Neuronal stem cell (in vitro differentiated cells): Measurements from ENCODE around the gene GORASP2.

ENCODE experiments used
- DNase-seq: peaks from one replicate; pipeline ENCODE4 v3.0.0-alpha.2; 2013; ENCODE audit warnings: low spot score
- H2AFZ ChIP-seq: one replicate; pipeline ENCODE4 v1.6.1; 2013; ENCODE audit warnings: mild to moderate bottlenecking, low read length, inconsistent platforms
- H2AK5ac ChIP-seq: 2 replicates; pipeline ENCODE4 v1.6.1; 2013; ENCODE audit warnings: low read depth, mild to moderate bottlenecking, inconsistent platforms, low read length, moderate library complexity, mixed read lengths
- H2BK120ac ChIP-seq: 2 replicates; pipeline ENCODE4 v1.6.1; 2013; ENCODE audit warnings: low read depth, mild to moderate bottlenecking, inconsistent platforms, low read length, moderate library complexity, mixed read lengths
- H2BK12ac ChIP-seq: one replicate; pipeline ENCODE4 v1.6.1; 2013; ENCODE audit warnings: low read length, inconsistent platforms
- H2BK15ac ChIP-seq: 2 replicates; pipeline ENCODE4 v1.6.1; 2013; ENCODE audit warnings: mild to moderate bottlenecking, low read length, inconsistent platforms, mixed read lengths
- H2BK5ac ChIP-seq: one replicate; pipeline ENCODE4 v1.6.1; 2013; ENCODE audit warnings: inconsistent platforms, mild to moderate bottlenecking, low read length, moderate library complexity
- H3K14ac ChIP-seq: one replicate; pipeline ENCODE4 v1.6.1; 2013; ENCODE audit warnings: low read length, inconsistent platforms
- H3K18ac ChIP-seq: 2 replicates; pipeline ENCODE4 v1.6.1; 2013; ENCODE audit warnings: low read length, inconsistent platforms
- H3K23ac ChIP-seq: 2 replicates; pipeline ENCODE4 v1.6.1; 2013; ENCODE audit warnings: low read depth, mild to moderate bottlenecking, mixed read lengths, low read length, inconsistent platforms; ENCODE audit not compliant: poor library complexity
- H3K27ac ChIP-seq: replicated peaks from 3 replicates; pipeline ENCODE4 v1.5.1; 2013; ENCODE audit warnings: low read length, inconsistent platforms
- H3K27me3 ChIP-seq, 3 experiments: 2 replicates each; pipeline ENCODE4 v1.6.1; 2013; ENCODE audit warnings: low read length in 3 of 3, mild to moderate bottlenecking in 2 of 3, inconsistent platforms in 1 of 3, low read depth in 1 of 3, mixed read lengths in 1 of 3, moderate library complexity in 1 of 3; ENCODE audit not compliant: control insufficient read depth in 3 of 3, insufficient read depth in 3 of 3
- H3K36me3 ChIP-seq, 2 donors: replicated peaks in 1 of 2; 2 replicates each; pipeline ENCODE4 v1.6.1; 2013; ENCODE audit warnings: low read length in 2 of 2; ENCODE audit not compliant: control insufficient read depth in 2 of 2, insufficient read depth in 2 of 2
- H3K4ac ChIP-seq: 2 replicates; pipeline ENCODE4 v1.6.1; 2013; ENCODE audit warnings: inconsistent platforms, mild to moderate bottlenecking, low read length, moderate library complexity
- H3K4me1 ChIP-seq, 2 donors: 1 replicate in 1 of 2; 2 replicates in 1 of 2; pipeline ENCODE4 v1.6.1; 2013; ENCODE audit warnings: low read length in 2 of 2, low read depth in 1 of 2; ENCODE audit not compliant: control insufficient read depth in 2 of 2, insufficient read depth in 1 of 2
- H3K4me2 ChIP-seq: one replicate; pipeline ENCODE4 v1.6.1; 2013; ENCODE audit warnings: mild to moderate bottlenecking, low read length, inconsistent platforms; ENCODE audit not compliant: insufficient read depth, poor library complexity, severe bottlenecking
- H3K4me3 ChIP-seq, 2 donors: 2 replicates each; pipeline ENCODE4 v1.5.1; 2013; ENCODE audit warnings: low read length in 2 of 2, mild to moderate bottlenecking in 2 of 2, inconsistent platforms in 1 of 2, moderate library complexity in 1 of 2
- H3K79me1 ChIP-seq: one replicate; pipeline ENCODE4 v1.6.1; 2013; ENCODE audit warnings: low read depth, mild to moderate bottlenecking, inconsistent platforms, low read length, moderate library complexity
- H3K9ac ChIP-seq: one replicate; pipeline ENCODE4 v1.6.1; 2013; ENCODE audit warnings: mild to moderate bottlenecking, low read depth, low read length, inconsistent platforms; ENCODE audit not compliant: poor library complexity
- H3K9me3 ChIP-seq, 2 donors: replicated peaks in 1 of 2; 2 replicates each; pipeline versions ENCODE3 to v1.6.1; 2013; ENCODE audit warnings: low read length in 2 of 2, mild to moderate bottlenecking in 2 of 2, inconsistent platforms in 1 of 2, low read depth in 1 of 2, mixed read lengths in 1 of 2, moderate library complexity in 1 of 2; ENCODE audit not compliant: control insufficient read depth in 2 of 2, insufficient read depth in 1 of 2
- H4K8ac ChIP-seq: one replicate; pipeline ENCODE4 v1.6.1; 2013; ENCODE audit warnings: low read depth, mild to moderate bottlenecking, inconsistent platforms, low read length, moderate library complexity
- H4K91ac ChIP-seq: one replicate; pipeline ENCODE4 v1.6.1; 2013; ENCODE audit warnings: low read length, low read depth, mild to moderate bottlenecking, inconsistent platforms; ENCODE audit not compliant: poor library complexity
- WGBS, 2 donors: extraction: QIAGEN DNeasy Blood & Tissue Kit; methylation state at CpG; one replicate each; pipeline ENCODE4 v1.1.7; 2013; ENCODE audit warnings: missing lambda C conversion rate in 2 of 2, mixed read lengths in 1 of 2; ENCODE audit not compliant: insufficient read length in 2 of 2, insufficient replicate concordance in 1 of 2; ENCODE audit errors: extremely low coverage in 2 of 2; 5-methylcytosine and 5-hydroxymethylcytosine counted together

GORASP2 gene

GRCh38 chr2:170969030-170969429, 40.0 kb downstream of the GORASP2 start:
- Histone ChIP-seq H3K4me2 (no peak overlapping the region), H3K27ac (no peak overlapping the region)
- no CpG with 5 or more reads among the region's 2 CpGs for WGBS, 2 donors

GRCh38 chr2:170969872-170970496, 40.9 kb downstream of the GORASP2 start:
- Histone ChIP-seq H3K4me3 (no peak overlapping the region), H3K36me3 (peaks cover 16 to 41% of the 10 kb centered on the region in 2 donors), H2AK5ac (no peak overlapping the region), H3K23ac (no peak overlapping the region), H3K9ac (no peak overlapping the region), H2BK5ac (no peak overlapping the region), H3K4me1 (no peaks in the 10 kb centered on the region), H4K91ac (no peak overlapping the region), H3K27ac (no peak overlapping the region), H3K79me1 (no peaks in the 10 kb centered on the region), H3K4ac (no peak overlapping the region), H3K27me3 (no peaks in the 10 kb centered on the region), H3K4me2 (no peak overlapping the region), H3K18ac (no peak overlapping the region), H2AFZ (no peak overlapping the region), H2BK12ac (no peak overlapping the region), H4K8ac (no peak overlapping the region), H2BK15ac (no peak overlapping the region), H2BK120ac (no peak overlapping the region), H3K14ac (no peak overlapping the region), H3K9me3 (no peaks in the 10 kb centered on the region)
- DNase-seq: no peak
- no CpG with 5 or more reads among the region's 10 CpGs for WGBS, 2 donors

More at GRCh38 chr2:170969030-170969429, 40.0 kb downstream of the GORASP2 start:
- no peak overlapping the region for H3K4me3 ChIP-seq
- no peak overlapping the region for H4K8ac ChIP-seq
- H3K9ac ChIP-seq: no peak overlapping the region
- no peak overlapping the region for H4K91ac ChIP-seq
- H2AK5ac ChIP-seq: no peak overlapping the region
- no peak for DNase-seq
- H3K9me3 ChIP-seq: no peaks in the 10 kb centered on the region
- no peak overlapping the region for H3K18ac ChIP-seq
- H3K14ac ChIP-seq: no peak overlapping the region
- no peak overlapping the region for H2BK12ac ChIP-seq
- no peaks in the 10 kb centered on the region for H3K27me3 ChIP-seq
- H3K36me3 ChIP-seq: peaks cover 20 to 50% of the 10 kb centered on the region in 2 donors
- no peak overlapping the region for H2AFZ ChIP-seq
- H2BK15ac ChIP-seq: no peak overlapping the region
- H3K4ac ChIP-seq: no peak overlapping the region
- H2BK120ac ChIP-seq: no peak overlapping the region
- H3K79me1 ChIP-seq: no peaks in the 10 kb centered on the region
- H2BK5ac ChIP-seq: no peak overlapping the region
- no peak overlapping the region for H3K23ac ChIP-seq
- no peaks in the 10 kb centered on the region for H3K4me1 ChIP-seq

- Histone ChIP-seq H2BK12ac (no peak overlapping the region), H4K91ac (no peak overlapping the region), H4K8ac (no peak overlapping the region), H3K18ac (no peak overlapping the region), H3K14ac (no peak overlapping the region), H3K9me3 (no peaks in the 10 kb centered on the region), H3K23ac (no peak overlapping the region), H3K27ac (no peak overlapping the region), H3K4ac (no peak overlapping the region), H3K9ac (no peak overlapping the region), H3K79me1 (no peaks in the 10 kb centered on the region), H2BK15ac (no peak overlapping the region), H3K4me2 (no peak overlapping the region), H2AK5ac (no peak overlapping the region), H3K4me1 (no peaks in the 10 kb centered on the region), H3K36me3 (peaks cover 6 to 30% of the 10 kb centered on the region in 2 donors), H3K4me3 (no peak overlapping the region), H2AFZ (no peak overlapping the region), H2BK120ac (no peak overlapping the region), H2BK5ac (no peak overlapping the region), H3K27me3 (no peaks in the 10 kb centered on the region)
- no CpG with 5 or more reads among the region's 3 CpGs for WGBS, 2 donors
- no peak for DNase-seq
Observed at GRCh38 chr2:170971071-170971470, 42.0 kb downstream of the GORASP2 start.

GRCh38 chr2:170972296-170973224, 43.5 kb downstream of the GORASP2 start:
- DNase-seq: no peak
- Histone ChIP-seq H2BK12ac (no peak overlapping the region), H2BK15ac (no peak overlapping the region), H3K36me3 (peaks cover 1 to 15% of the 10 kb centered on the region in 2 donors), H3K27ac (no peak overlapping the region), H3K4me3 (no peak overlapping the region), H3K4me1 (no peaks in the 10 kb centered on the region), H3K4ac (no peak overlapping the region), H3K9ac (no peak overlapping the region), H3K79me1 (no peaks in the 10 kb centered on the region), H2AFZ (peak overlapping the region; percentile 99), H3K9me3 (no peaks in the 10 kb centered on the region), H4K91ac (no peak overlapping the region), H4K8ac (no peak overlapping the region), H3K4me2 (no peak overlapping the region), H2BK120ac (no peak overlapping the region), H3K23ac (no peak overlapping the region), H2AK5ac (no peak overlapping the region), H2BK5ac (no peak overlapping the region), H3K18ac (no peak overlapping the region), H3K27me3 (no peaks in the 10 kb centered on the region), H3K14ac (no peak overlapping the region)
- WGBS, 2 donors: no CpG with 5 or more reads among the region's 20 CpGs
